SK-N-SH (cell line): Measurements from ENCODE around the gene AKIP1. TPM values are rescaled to one million over a fixed set of nuclear protein-coding genes. Genes with fewer than 3 reads are reported as not detected.

Experiments
- CTCF ChIA-PET: fragments of 300-600, 350-600 bp; formaldehyde crosslinking; extraction: SDS; loops from one replicate; lab custom pipeline; 2021; lab: Yijun Ruan, JAX
- POLR2A ChIA-PET: fragments of 350-600 bp; sonication (Branson Sonifier 250); formaldehyde crosslinking; extraction: SDS; loops from one replicate; lab custom pipeline; 2020; ENCODE audit warnings: antibody characterized with exemption, inconsistent platforms; lab: Yijun Ruan, JAX
- DNase-seq: peaks from one replicate; pipeline ENCODE4 v3.0.0; 2012
- H2AFZ ChIP-seq: fragments of 200-600 bp; sonication (generic); 2 replicates; pipeline ENCODE4 v1.8.1; 2016; ENCODE audit warnings: antibody characterized with exemption, mild to moderate bottlenecking, low read depth
- H3F3A ChIP-seq: fragments of 200-600 bp; sonication (generic); replicated peaks from 2 replicates; pipeline ENCODE3; 2016; ENCODE audit warnings: antibody characterized with exemption, mild to moderate bottlenecking; ENCODE audit not compliant: insufficient read depth
- H3K27ac ChIP-seq, 2 experiments: fragments of 200-500 bp in 1 of 2; fragments of 200-600 bp in 1 of 2; sonication (Bioruptor generic) in 1 of 2; sonication (generic), shearing (Covaris generic) in 1 of 2; 2 replicates each; pipeline versions ENCODE4 v1.5.1 to v1.6.1; 2014 to 2016; ENCODE audit warnings: low read depth in 2 of 2, inconsistent platforms in 1 of 2, low read length in 1 of 2, mild to moderate bottlenecking in 1 of 2, mixed read lengths in 1 of 2
- H3K27me3 ChIP-seq: fragments of 200-600 bp; sonication (generic), shearing (Covaris generic); 2 replicates; pipeline ENCODE4 v1.6.1; 2016; ENCODE audit warnings: mixed run types; ENCODE audit not compliant: insufficient read depth
- H3K36me3 ChIP-seq, 2 experiments: fragments of 200-500 bp in 1 of 2; fragments of 200-600 bp in 1 of 2; sonication (Bioruptor generic) in 1 of 2; sonication (generic) in 1 of 2; replicated peaks in 1 of 2; 2 replicates each; pipeline versions ENCODE3 to v1.5.1; 2014 to 2016; ENCODE audit warnings: low read length in 1 of 2, mild to moderate bottlenecking in 1 of 2; ENCODE audit not compliant: insufficient read depth in 2 of 2, control insufficient read depth in 1 of 2
- H3K4me1 ChIP-seq, 2 experiments: fragments of 200-500 bp in 1 of 2; fragments of 200-600 bp in 1 of 2; sonication (Bioruptor generic) in 1 of 2; sonication (generic), shearing (Covaris generic) in 1 of 2; 2 replicates each; pipeline versions ENCODE4 v1.5.1 to v1.6.1; 2014 to 2016; ENCODE audit warnings: low read depth in 1 of 2, low read length in 1 of 2, mixed run types in 1 of 2; ENCODE audit not compliant: insufficient read depth in 2 of 2, control insufficient read depth in 1 of 2
- H3K4me2 ChIP-seq: fragments of 200-600 bp; sonication (generic), shearing (Covaris generic); 2 replicates; pipeline ENCODE4 v1.6.1; 2017; ENCODE audit warnings: mixed run types
- H3K4me3 ChIP-seq, 2 experiments: fragments of 200-500 bp in 1 of 2; fragments of 200-600 bp in 1 of 2; sonication (Bioruptor generic) in 1 of 2; sonication (generic), shearing (Covaris generic) in 1 of 2; 2 replicates each; pipeline versions ENCODE4 v1.5.1 to v1.8.1; 2014 to 2016; ENCODE audit warnings: low read depth in 2 of 2, inconsistent platforms in 1 of 2, low read length in 1 of 2, mild to moderate bottlenecking in 1 of 2, mixed read lengths in 1 of 2, moderate library complexity in 1 of 2
- H3K79me2 ChIP-seq: fragments of 200-600 bp; sonication (generic); 2 replicates; pipeline ENCODE4 v1.8.1; 2017; ENCODE audit warnings: mild to moderate bottlenecking; ENCODE audit not compliant: insufficient read depth
- H3K9ac ChIP-seq: fragments of 200-600 bp; sonication (generic); 2 replicates; pipeline ENCODE4 v1.6.1; 2017; ENCODE audit warnings: mixed run types
- H3K9me2 ChIP-seq: fragments of 200-600 bp; sonication (generic); 2 replicates; pipeline ENCODE4 v1.6.1; 2017; ENCODE audit warnings: mixed run types
- H3K9me3 ChIP-seq: fragments of 200-600 bp; sonication (generic); 2 replicates; pipeline ENCODE4 v1.6.1; 2017; ENCODE audit warnings: mixed run types, mild to moderate bottlenecking, moderate library complexity
- H4K20me1 ChIP-seq: fragments of 200-600 bp; sonication (generic); 2 replicates; pipeline ENCODE4 v1.6.1; 2017; ENCODE audit warnings: mild to moderate bottlenecking, mixed run types; ENCODE audit not compliant: insufficient read depth
- CHD2 ChIP-seq: fragments of 150-350 bp; IDR thresholded peaks from 2 replicates; pipeline ENCODE4 v1.6.1; 2018; ENCODE audit warnings: low read length; ENCODE audit not compliant: partially characterized antibody
- ELF1 ChIP-seq: IDR thresholded peaks from 2 replicates; pipeline ENCODE4 v1.4.0; 2012
- EP300 ChIP-seq, 2 experiments: IDR thresholded peaks; 2 replicates each; pipeline versions ENCODE4 v1.4.0 to v1.6.1; 2012; ENCODE audit warnings: borderline replicate concordance in 1 of 2, low read depth in 1 of 2, low read length in 1 of 2
- EZH2phosphoT487 ChIP-seq: fragments of 200-600 bp; sonication (generic); IDR thresholded peaks from 2 replicates; pipeline ENCODE4 v1.6.1; 2017; ENCODE audit warnings: low read depth, mixed run types, mild to moderate bottlenecking, antibody characterized with exemption, moderate library complexity, borderline replicate concordance
- FOSL2 ChIP-seq: IDR thresholded peaks from 2 replicates; pipeline ENCODE4 v1.4.0; 2012; ENCODE audit warnings: low read depth, mild to moderate bottlenecking, moderate library complexity, borderline replicate concordance
- FOXJ3 ChIP-seq: sonication (generic); formaldehyde crosslinking; IDR thresholded peaks from 2 replicates; pipeline ENCODE4 v1.5.1; 2020; ENCODE audit warnings: mild to moderate bottlenecking, missing genetic modification reagents
- FOXM1 ChIP-seq: IDR thresholded peaks from 2 replicates; pipeline ENCODE4 v1.4.0; 2012; ENCODE audit warnings: low read depth, mild to moderate bottlenecking
- GATA2 ChIP-seq: sonication (generic); formaldehyde crosslinking; IDR thresholded peaks from 2 replicates; pipeline ENCODE4 v1.5.0; 2020; ENCODE audit warnings: mild to moderate bottlenecking, missing genetic modification reagents
- MEF2A ChIP-seq: IDR thresholded peaks from 2 replicates; pipeline ENCODE4 v1.4.0; 2012; ENCODE audit warnings: low read depth, borderline replicate concordance
- NFIC ChIP-seq: IDR thresholded peaks from 2 replicates; pipeline ENCODE4 v1.4.0; 2012; ENCODE audit warnings: borderline replicate concordance
- NRF1 ChIP-seq: IDR thresholded peaks from 2 replicates; pipeline ENCODE4 v1.6.1; 2012; ENCODE audit warnings: low read depth, mild to moderate bottlenecking, low read length
- POLR2AphosphoS5 ChIP-seq: IDR thresholded peaks from 2 replicates; pipeline ENCODE4 v1.6.1; 2012; ENCODE audit warnings: low read depth, low read length
- RCOR1 ChIP-seq: fragments of 150-350 bp; IDR thresholded peaks from 2 replicates; pipeline ENCODE4 v1.6.1; 2017; ENCODE audit warnings: antibody characterized with exemption, low read length
- RFX5 ChIP-seq: IDR thresholded peaks from 2 replicates; pipeline ENCODE4 v1.6.1; 2012; ENCODE audit warnings: mild to moderate bottlenecking, improper control_type of control experiment, low read length
- SMC3 ChIP-seq: IDR thresholded peaks from 2 replicates; pipeline ENCODE4 v1.6.1; 2012; ENCODE audit warnings: low read depth, low read length, improper control_type of control experiment
- TCF12 ChIP-seq: IDR thresholded peaks from 2 replicates; pipeline ENCODE4 v1.4.0; 2012
- YY1 ChIP-seq: IDR thresholded peaks from 2 replicates; pipeline ENCODE4 v1.4.0; 2012; ENCODE audit warnings: low read depth, mild to moderate bottlenecking
- WGBS: methylation state at CpG from one replicate; pipeline ENCODE4 v1.1.6; 2017; ENCODE audit warnings: low lambda C conversion rate; 5-methylcytosine and 5-hydroxymethylcytosine counted together
- polyA plus RNA-seq, 3 experiments: library from polyadenylated mRNA; depleted of rRNA; stranded (reverse); fragments of >200 nt; gene quantifications; 2 replicates each; pipeline ENCODE4 v1.2.3, GENCODE V29; 2012
- TF ChIP-seq, protein P1 (sequence below): fragments of 200-600 bp; sonication (generic); IDR thresholded peaks from 2 replicates; pipeline ENCODE4 v1.6.1; 2017; ENCODE audit warnings: antibody characterized with exemption, mild to moderate bottlenecking, moderate library complexity
- TF ChIP-seq, protein P2 (sequence below): IDR thresholded peaks from 2 replicates; pipeline ENCODE4 v1.4.0; 2012; ENCODE audit warnings: low read depth, borderline replicate concordance
- TF ChIP-seq, protein P3 (sequence below): fragments of 150-350 bp; IDR thresholded peaks from 2 replicates; pipeline ENCODE4 v1.6.1; 2016; ENCODE audit warnings: mild to moderate bottlenecking, low read depth, low read length

Gene AKIP1
- polyA plus RNA-seq, 1 of the 3 experiments (the other 2 are of a cell fraction) = 47.9 TPM

DNA sequence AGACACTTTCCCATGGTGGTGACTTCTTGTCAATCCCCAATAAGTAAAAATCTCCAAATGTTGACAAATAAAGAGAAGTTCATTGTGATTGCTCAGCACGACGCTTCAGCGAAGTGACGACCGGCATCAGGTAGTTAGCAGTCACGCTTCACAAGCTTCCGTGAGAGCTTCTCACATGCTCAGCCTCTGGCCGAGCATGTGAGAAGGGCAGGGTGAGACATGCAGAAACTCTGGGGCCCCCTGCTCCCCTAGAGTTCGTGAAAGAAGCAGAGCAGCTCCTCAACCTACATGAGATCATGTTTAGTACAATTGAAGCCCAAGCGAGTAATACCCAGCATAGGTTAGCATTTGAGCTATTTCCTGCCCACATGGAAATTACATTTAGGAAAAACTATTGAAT is 26.2 kb downstream of the AKIP1 start:
- Histone ChIP-seq H3K9me2 (no peaks in the 10 kb centered on the region), H3K4me2 (no peak overlapping the region), H3K9me3 (no peaks in the 10 kb centered on the region), H3K27ac (no peak overlapping the region), H3K36me3 (no peaks in the 10 kb centered on the region), H3K4me3 (no peak overlapping the region), H3K79me2 (no peaks in the 10 kb centered on the region; the same call in 1 of the 2 replicates)
- DNase-seq = no peak
- POLR2A ChIA-PET = no interaction called here
- WGBS = 95% methylated on average over 10 of the region's 10 CpGs
- TF ChIP-seq YY1 = no peak
- no peak for TF ChIP-seq POLR2AphosphoS5
- TF ChIP-seq, protein P1, sequence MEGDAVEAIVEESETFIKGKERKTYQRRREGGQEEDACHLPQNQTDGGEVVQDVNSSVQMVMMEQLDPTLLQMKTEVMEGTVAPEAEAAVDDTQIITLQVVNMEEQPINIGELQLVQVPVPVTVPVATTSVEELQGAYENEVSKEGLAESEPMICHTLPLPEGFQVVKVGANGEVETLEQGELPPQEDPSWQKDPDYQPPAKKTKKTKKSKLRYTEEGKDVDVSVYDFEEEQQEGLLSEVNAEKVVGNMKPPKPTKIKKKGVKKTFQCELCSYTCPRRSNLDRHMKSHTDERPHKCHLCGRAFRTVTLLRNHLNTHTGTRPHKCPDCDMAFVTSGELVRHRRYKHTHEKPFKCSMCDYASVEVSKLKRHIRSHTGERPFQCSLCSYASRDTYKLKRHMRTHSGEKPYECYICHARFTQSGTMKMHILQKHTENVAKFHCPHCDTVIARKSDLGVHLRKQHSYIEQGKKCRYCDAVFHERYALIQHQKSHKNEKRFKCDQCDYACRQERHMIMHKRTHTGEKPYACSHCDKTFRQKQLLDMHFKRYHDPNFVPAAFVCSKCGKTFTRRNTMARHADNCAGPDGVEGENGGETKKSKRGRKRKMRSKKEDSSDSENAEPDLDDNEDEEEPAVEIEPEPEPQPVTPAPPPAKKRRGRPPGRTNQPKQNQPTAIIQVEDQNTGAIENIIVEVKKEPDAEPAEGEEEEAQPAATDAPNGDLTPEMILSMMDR = no peak
- TF ChIP-seq MEF2A = no peak
- no peak for TF ChIP-seq FOXJ3
- TF ChIP-seq SMC3 = no peak
- TF ChIP-seq EZH2phosphoT487 = no peak
- TF ChIP-seq RCOR1 = no peak
- TF ChIP-seq FOSL2 = no peak
- TF ChIP-seq CHD2 = no peak
- TF ChIP-seq, protein P2, sequence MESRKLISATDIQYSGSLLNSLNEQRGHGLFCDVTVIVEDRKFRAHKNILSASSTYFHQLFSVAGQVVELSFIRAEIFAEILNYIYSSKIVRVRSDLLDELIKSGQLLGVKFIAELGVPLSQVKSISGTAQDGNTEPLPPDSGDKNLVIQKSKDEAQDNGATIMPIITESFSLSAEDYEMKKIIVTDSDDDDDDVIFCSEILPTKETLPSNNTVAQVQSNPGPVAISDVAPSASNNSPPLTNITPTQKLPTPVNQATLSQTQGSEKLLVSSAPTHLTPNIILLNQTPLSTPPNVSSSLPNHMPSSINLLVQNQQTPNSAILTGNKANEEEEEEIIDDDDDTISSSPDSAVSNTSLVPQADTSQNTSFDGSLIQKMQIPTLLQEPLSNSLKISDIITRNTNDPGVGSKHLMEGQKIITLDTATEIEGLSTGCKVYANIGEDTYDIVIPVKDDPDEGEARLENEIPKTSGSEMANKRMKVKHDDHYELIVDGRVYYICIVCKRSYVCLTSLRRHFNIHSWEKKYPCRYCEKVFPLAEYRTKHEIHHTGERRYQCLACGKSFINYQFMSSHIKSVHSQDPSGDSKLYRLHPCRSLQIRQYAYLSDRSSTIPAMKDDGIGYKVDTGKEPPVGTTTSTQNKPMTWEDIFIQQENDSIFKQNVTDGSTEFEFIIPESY = no peak
- no peak for TF ChIP-seq NFIC
- no peak for TF ChIP-seq TCF12
- TF ChIP-seq GATA2 (CRISPR knock-in tag) = no peak
- TF ChIP-seq, all 33 proteins: peak for 0
- Histone ChIP-seq H3K9ac (no peak overlapping the region), H2AFZ (no peak overlapping the region), H4K20me1 (no peaks in the 10 kb centered on the region), H3K27me3 (no peaks in the 10 kb centered on the region), H3F3A (peaks cover 5% of the 10 kb centered on the region), H3K4me1 (peaks cover 0 to 4% of the 10 kb centered on the region in 2 experiments; a peak in 1 of 4 replicates)
- CTCF ChIA-PET = interaction anchor here (0.8 to 2.5 kb wide), 2 partner anchors 22 to 25 kb away, joined by 3 to 9 read pairs; no protein-coding TSS in a partner anchor

DNA sequence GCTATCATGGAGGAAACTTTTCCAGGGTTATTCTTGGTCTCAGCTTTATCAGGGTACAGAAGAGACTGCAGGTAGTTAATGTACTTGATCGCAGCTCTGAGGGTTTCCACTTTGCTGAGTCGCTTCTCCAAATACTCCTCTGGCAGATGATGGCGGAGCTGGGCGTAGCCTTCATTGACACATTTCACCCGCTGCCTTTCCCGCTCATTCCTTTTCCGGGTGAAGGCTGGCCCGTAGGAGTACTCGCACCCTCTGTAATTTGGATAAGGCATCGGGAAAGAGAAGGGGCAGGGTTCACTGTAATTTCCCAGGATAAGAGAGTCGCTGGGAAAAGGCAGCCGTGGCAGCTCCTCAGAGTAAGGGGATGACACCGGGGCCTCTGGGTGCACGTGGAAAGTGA is 26.7 kb downstream of the AKIP1 start:
- 82% methylated on average over 14 of the region's 14 CpGs for WGBS
- H3K36me3 ChIP-seq = no peaks in the 10 kb centered on the region
- POLR2A ChIA-PET = no interaction called here
- no peak overlapping the region for H3K27ac ChIP-seq
- peaks cover 5% of the 10 kb centered on the region for H3F3A ChIP-seq
- no peak overlapping the region for H2AFZ ChIP-seq
- CTCF ChIA-PET = interaction anchor here (0.8 to 2.5 kb wide), 2 partner anchors 22 to 26 kb away, joined by 3 to 9 read pairs; no protein-coding TSS in a partner anchor
- no peak for TF ChIP-seq FOXM1
- no peak for TF ChIP-seq NRF1
- TF ChIP-seq SMC3 = no peak
- no peak for TF ChIP-seq ELF1
- no peak for TF ChIP-seq RFX5
- TF ChIP-seq POLR2AphosphoS5 = no peak
- TF ChIP-seq CHD2 = no peak
- TF ChIP-seq MEF2A = no peak
- no peak for TF ChIP-seq GATA2 (CRISPR knock-in tag)
- no peak for TF ChIP-seq EP300 (IDR thresholded peaks at IDR 0.05; ENCODE audit: borderline replicate concordance in 1 of 2, low read depth in 1 of 2, low read length in 1 of 2)
- TF ChIP-seq, protein P3, sequence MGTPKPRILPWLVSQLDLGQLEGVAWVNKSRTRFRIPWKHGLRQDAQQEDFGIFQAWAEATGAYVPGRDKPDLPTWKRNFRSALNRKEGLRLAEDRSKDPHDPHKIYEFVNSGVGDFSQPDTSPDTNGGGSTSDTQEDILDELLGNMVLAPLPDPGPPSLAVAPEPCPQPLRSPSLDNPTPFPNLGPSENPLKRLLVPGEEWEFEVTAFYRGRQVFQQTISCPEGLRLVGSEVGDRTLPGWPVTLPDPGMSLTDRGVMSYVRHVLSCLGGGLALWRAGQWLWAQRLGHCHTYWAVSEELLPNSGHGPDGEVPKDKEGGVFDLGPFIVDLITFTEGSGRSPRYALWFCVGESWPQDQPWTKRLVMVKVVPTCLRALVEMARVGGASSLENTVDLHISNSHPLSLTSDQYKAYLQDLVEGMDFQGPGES = no peak
- peaks cover 0 to 4% of the 10 kb centered on the region in 2 experiments; a peak in 2 of 4 replicates for H3K4me1 ChIP-seq
- no peaks in the 10 kb centered on the region; the same call in 1 of the 2 replicates for H3K79me2 ChIP-seq
- H3K9me2 ChIP-seq = no peaks in the 10 kb centered on the region
- H3K27me3 ChIP-seq = no peaks in the 10 kb centered on the region
- H3K4me2 ChIP-seq = no peak overlapping the region
- H3K9me3 ChIP-seq = no peaks in the 10 kb centered on the region
- no peak overlapping the region for H3K4me3 ChIP-seq
- DNase-seq = no peak
- no peak overlapping the region for H3K9ac ChIP-seq
- H4K20me1 ChIP-seq = no peaks in the 10 kb centered on the region
